ENCODE results near the gene LTBP4. TPM values are rescaled to one million over a fixed set of nuclear protein-coding genes. Genes with fewer than 3 reads are reported as not detected.

LTBP4 gene
- total and polyA plus RNA-seq, 2 donors: 6.0 to 35.6 TPM

DNA sequence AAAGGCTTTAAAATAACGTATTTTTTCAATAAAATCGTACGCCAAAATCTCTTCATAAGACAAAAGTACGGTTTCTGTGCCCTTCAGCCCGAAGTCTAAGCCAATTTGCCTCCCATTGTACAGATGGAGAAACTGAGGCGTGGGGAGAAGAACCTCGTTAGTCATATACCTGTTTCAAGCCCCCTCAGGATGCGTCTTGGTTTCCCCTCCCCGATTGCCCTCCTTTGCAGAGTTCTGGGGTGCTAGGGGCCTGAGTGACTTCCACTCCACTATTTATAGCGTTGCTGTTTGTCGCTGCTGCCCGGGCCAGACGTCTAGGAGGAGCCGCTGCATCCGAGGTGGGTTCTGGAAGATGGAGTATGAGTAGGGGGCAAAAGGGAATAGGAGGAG is 2.3 kb upstream of the LTBP4 start:
- DNase-seq (ENCODE audit: low read depth in 6 of 9, low spot score in 9 of 9): no peak
- 10% methylated on average over 15 of the region's 15 CpGs for WGBS
- Histone ChIP-seq H3K4me3 (ENCODE audit: low read length in 2 of 2) (no peak overlapping the region), H3K27ac (ENCODE audit: low read depth in 1 of 2, low read length in 1 of 2) (no peak overlapping the region), H3K27me3 (ENCODE audit: control insufficient read depth in 2 of 2, insufficient read depth in 1 of 2, low read length in 1 of 2) (peaks cover 68 to 94% of the 10 kb centered on the region in 2 donors), H3K4me1 (ENCODE audit: control insufficient read depth in 2 of 2, insufficient read depth in 2 of 2, low read length in 2 of 2) (peaks cover 4 to 60% of the 10 kb centered on the region in 2 donors), H3K9me3 (ENCODE audit: control insufficient read depth in 2 of 2, insufficient read depth in 1 of 2, low read length in 1 of 2) (peaks cover 0 to 22% of the 10 kb centered on the region in 2 donors), H3K36me3 (ENCODE audit: control insufficient read depth in 2 of 2, insufficient read depth in 2 of 2, low read length in 1 of 2) (no peaks in the 10 kb centered on the region)

DNA sequence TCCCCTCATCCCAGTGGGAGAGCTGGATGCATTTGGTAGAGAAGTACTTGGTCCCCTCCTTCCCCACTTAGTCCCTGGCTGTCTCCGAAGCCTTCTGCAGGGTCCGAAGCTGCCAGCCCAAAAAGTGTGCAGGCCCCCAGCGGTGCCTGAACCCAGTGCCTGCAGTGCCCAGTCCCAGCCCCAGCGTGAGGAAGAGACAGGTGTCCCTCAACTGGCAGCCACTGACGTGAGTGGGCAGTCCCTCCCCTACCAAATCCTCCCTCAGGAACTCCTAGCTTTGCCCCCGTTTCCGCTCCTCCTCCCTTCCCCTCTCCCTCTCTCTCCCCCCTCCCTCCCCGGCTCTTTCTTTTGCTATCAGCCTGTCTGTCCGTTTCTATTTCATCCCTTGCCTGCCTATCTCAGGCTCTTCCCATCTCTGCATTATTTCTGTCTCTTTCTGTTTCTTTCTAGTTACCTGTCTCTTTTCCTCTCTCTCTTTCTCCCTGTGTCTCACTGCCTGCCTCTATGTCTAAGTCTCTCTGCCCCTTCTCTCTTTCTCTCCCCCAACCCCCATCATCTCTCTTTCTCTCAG is 1.8 kb upstream of the LTBP4 start:
- Histone ChIP-seq H3K27me3 (ENCODE audit: control insufficient read depth in 2 of 2, insufficient read depth in 1 of 2, low read length in 1 of 2) (peaks cover 69 to 98% of the 10 kb centered on the region in 2 donors), H3K4me1 (ENCODE audit: control insufficient read depth in 2 of 2, insufficient read depth in 2 of 2, low read length in 2 of 2) (peaks cover 6 to 60% of the 10 kb centered on the region in 2 donors), H3K9me3 (ENCODE audit: control insufficient read depth in 2 of 2, insufficient read depth in 1 of 2, low read length in 1 of 2) (peaks cover 0 to 25% of the 10 kb centered on the region in 2 donors), H3K4me3 (ENCODE audit: low read length in 2 of 2) (no peak overlapping the region), H3K27ac (ENCODE audit: low read depth in 1 of 2, low read length in 1 of 2) (no peak overlapping the region), H3K36me3 (ENCODE audit: control insufficient read depth in 2 of 2, insufficient read depth in 2 of 2, low read length in 1 of 2) (no peaks in the 10 kb centered on the region)
- 3% methylated on average over 9 of the region's 9 CpGs for WGBS
- DNase-seq (ENCODE audit: low read depth in 6 of 9, low spot score in 9 of 9): no peak

GRCh38 chr19:40599902-40600569 is 1.1 kb upstream of the LTBP4 start:
- Histone ChIP-seq H3K36me3 (ENCODE audit: control insufficient read depth in 2 of 2, insufficient read depth in 2 of 2, low read length in 1 of 2) (no peaks in the 10 kb centered on the region), H3K9me3 (ENCODE audit: control insufficient read depth in 2 of 2, insufficient read depth in 1 of 2, low read length in 1 of 2) (peaks cover 0 to 31% of the 10 kb centered on the region in 2 donors), H3K27ac (ENCODE audit: low read depth in 1 of 2, low read length in 1 of 2) (no peak overlapping the region), H3K27me3 (ENCODE audit: control insufficient read depth in 2 of 2, insufficient read depth in 1 of 2, low read length in 1 of 2) (peaks cover 75 to 98% of the 10 kb centered on the region in 2 donors), H3K4me1 (ENCODE audit: control insufficient read depth in 2 of 2, insufficient read depth in 2 of 2, low read length in 2 of 2) (peaks cover 12 to 64% of the 10 kb centered on the region in 2 donors), H3K4me3 (ENCODE audit: low read length in 2 of 2) (no peak overlapping the region)
- DNase-seq (ENCODE audit: low read depth in 6 of 9, low spot score in 9 of 9): no peak
- 2% methylated on average over 43 of the region's 43 CpGs for WGBS

DNA sequence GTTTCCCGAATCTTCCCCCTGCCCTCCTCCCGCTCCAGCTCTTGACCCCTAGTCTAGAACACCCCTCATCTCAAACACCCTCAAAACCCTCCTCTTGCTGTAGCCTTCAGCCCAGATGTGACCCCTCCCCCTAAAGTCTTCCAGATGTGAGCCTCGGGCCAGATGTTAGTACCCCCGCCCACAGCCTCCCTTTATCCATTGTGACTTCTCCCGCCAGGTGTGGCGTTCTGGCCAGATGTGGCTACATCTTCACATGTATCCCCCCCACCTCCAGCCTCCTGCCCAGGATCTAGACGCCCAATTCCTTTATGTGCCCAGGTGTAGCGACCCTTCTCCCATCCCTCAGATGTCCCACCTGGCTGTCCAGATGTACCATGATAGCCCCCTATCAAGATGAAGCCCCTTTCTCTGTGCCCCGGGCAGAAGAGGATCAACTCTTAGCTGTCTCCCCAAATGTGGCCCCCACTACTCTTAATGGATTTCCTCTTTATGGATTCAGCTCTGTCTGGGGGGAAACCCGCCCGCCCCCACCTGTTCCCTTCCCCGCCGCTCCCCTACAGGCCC is 517 bp upstream of the LTBP4 start:
- Histone ChIP-seq H3K4me3 (ENCODE audit: low read length in 2 of 2) (no peak overlapping the region), H3K27me3 (ENCODE audit: control insufficient read depth in 2 of 2, insufficient read depth in 1 of 2, low read length in 1 of 2) (peaks cover 73 to 98% of the 10 kb centered on the region in 2 donors), H3K9me3 (ENCODE audit: control insufficient read depth in 2 of 2, insufficient read depth in 1 of 2, low read length in 1 of 2) (peaks cover 0 to 33% of the 10 kb centered on the region in 2 donors), H3K4me1 (ENCODE audit: control insufficient read depth in 2 of 2, insufficient read depth in 2 of 2, low read length in 2 of 2) (peaks cover 17 to 69% of the 10 kb centered on the region in 2 donors), H3K27ac (ENCODE audit: low read depth in 1 of 2, low read length in 1 of 2) (no peak overlapping the region), H3K36me3 (ENCODE audit: control insufficient read depth in 2 of 2, insufficient read depth in 2 of 2, low read length in 1 of 2) (no peaks in the 10 kb centered on the region)
- no peak for DNase-seq (ENCODE audit: low read depth in 6 of 9, low spot score in 9 of 9)
- 10% methylated on average over 13 of the region's 13 CpGs for WGBS

DNA sequence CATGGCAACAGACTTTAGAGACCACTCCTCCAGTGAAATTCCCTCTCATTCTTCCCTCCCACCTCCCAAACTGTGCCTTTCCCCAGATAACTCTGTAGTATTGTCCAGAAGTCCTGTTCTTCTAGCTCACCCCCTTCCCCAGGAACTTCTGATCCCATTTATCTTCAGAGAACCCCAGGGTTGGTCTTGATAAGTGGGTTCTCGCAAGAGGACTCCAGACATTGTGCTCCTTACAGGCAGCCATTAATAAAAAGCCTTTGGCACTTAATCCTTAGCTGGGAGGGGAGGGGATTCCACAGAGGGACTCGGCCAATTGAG is 1.9 kb downstream of the LTBP4 start:
- peak overlapping the region in 1 of 2 donors; percentile 32 for H3K27ac ChIP-seq (ENCODE audit: low read depth in 1 of 2, low read length in 1 of 2)
- no peak for DNase-seq (ENCODE audit: low read depth in 6 of 9, low spot score in 9 of 9)
- peaks cover 71 to 99% of the 10 kb centered on the region in 2 donors for H3K27me3 ChIP-seq (ENCODE audit: control insufficient read depth in 2 of 2, insufficient read depth in 1 of 2, low read length in 1 of 2)
- WGBS: 89% methylated on average over 2 of the region's 2 CpGs
- peaks cover 18 to 77% of the 10 kb centered on the region in 2 donors for H3K4me1 ChIP-seq (ENCODE audit: control insufficient read depth in 2 of 2, insufficient read depth in 2 of 2, low read length in 2 of 2)
- H3K36me3 ChIP-seq (ENCODE audit: control insufficient read depth in 2 of 2, insufficient read depth in 2 of 2, low read length in 1 of 2): no peaks in the 10 kb centered on the region
- H3K9me3 ChIP-seq (ENCODE audit: control insufficient read depth in 2 of 2, insufficient read depth in 1 of 2, low read length in 1 of 2): peaks cover 0 to 33% of the 10 kb centered on the region in 2 donors
- H3K4me3 ChIP-seq (ENCODE audit: low read length in 2 of 2): no peak overlapping the region

DNA sequence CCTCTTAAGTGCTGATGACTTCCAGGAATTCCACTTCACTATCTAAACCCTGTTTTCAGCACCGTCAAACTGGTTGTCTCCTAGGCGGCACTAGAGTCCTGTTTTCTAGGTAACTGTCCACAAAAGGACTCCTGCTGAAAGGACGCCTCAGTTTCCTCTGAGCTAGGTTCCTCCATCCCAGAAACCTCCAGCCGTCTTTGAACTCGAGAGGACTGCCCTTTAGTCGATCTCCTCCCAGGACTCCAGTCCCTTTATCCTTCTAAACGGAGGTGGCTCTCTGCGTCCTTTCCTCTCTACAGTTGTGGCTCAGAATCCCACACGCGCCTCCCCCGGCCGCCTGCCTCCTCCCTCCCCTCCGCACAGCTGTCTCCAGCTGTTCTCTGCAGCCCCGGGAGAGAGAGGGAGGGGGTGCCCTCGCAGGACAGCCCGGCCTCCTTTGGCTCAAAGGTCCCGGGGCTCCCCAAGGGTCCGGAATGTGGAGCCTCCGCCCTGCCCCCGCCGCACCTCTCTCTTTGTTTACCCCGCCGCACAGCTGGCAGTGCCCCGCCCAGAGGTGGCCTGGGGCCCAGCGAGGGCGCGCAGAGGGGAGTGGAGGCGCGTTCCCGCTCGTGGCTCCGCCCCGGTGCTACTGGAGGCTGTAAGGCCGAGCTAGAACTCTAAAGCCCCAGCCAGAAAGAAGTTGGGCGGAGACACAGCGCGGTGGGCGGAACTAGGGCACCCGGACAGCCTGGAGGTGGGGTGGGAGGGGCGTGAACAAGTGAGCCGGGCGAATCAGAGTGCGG is 2.4 kb downstream of the LTBP4 start:
- H3K36me3 ChIP-seq (ENCODE audit: control insufficient read depth in 2 of 2, insufficient read depth in 2 of 2, low read length in 1 of 2): no peaks in the 10 kb centered on the region
- H3K4me1 ChIP-seq (ENCODE audit: control insufficient read depth in 2 of 2, insufficient read depth in 2 of 2, low read length in 2 of 2): peaks cover 18 to 72% of the 10 kb centered on the region in 2 donors
- H3K27me3 ChIP-seq (ENCODE audit: control insufficient read depth in 2 of 2, insufficient read depth in 1 of 2, low read length in 1 of 2): peaks cover 66 to 99% of the 10 kb centered on the region in 2 donors
- WGBS: 7% methylated on average over 43 of the region's 43 CpGs
- peak overlapping the region; percentile 32 to 57 for H3K27ac ChIP-seq (ENCODE audit: low read depth in 1 of 2, low read length in 1 of 2)
- peaks cover 0 to 27% of the 10 kb centered on the region in 2 donors for H3K9me3 ChIP-seq (ENCODE audit: control insufficient read depth in 2 of 2, insufficient read depth in 1 of 2, low read length in 1 of 2)
- H3K4me3 ChIP-seq (ENCODE audit: low read length in 2 of 2): peak overlapping the region; percentile 33 to 34
- peak; percentile 84 to 96 (median 92) for DNase-seq (ENCODE audit: low read depth in 6 of 9, low spot score in 9 of 9)

- Histone ChIP-seq H3K27me3 (ENCODE audit: control insufficient read depth in 2 of 2, insufficient read depth in 1 of 2, low read length in 1 of 2) (peaks cover 59 to 99% of the 10 kb centered on the region in 2 donors), H3K4me3 (ENCODE audit: low read length in 2 of 2) (peak overlapping the region; percentile 33 to 34), H3K4me1 (ENCODE audit: control insufficient read depth in 2 of 2, insufficient read depth in 2 of 2, low read length in 2 of 2) (peaks cover 23 to 71% of the 10 kb centered on the region in 2 donors), H3K27ac (ENCODE audit: low read depth in 1 of 2, low read length in 1 of 2) (peak overlapping the region in 1 of 2 donors; percentile 32), H3K9me3 (ENCODE audit: control insufficient read depth in 2 of 2, insufficient read depth in 1 of 2, low read length in 1 of 2) (peaks cover 0 to 22% of the 10 kb centered on the region in 2 donors), H3K36me3 (ENCODE audit: control insufficient read depth in 2 of 2, insufficient read depth in 2 of 2, low read length in 1 of 2) (no peaks in the 10 kb centered on the region)
- 9% methylated on average over 18 of the region's 18 CpGs for WGBS
- DNase-seq (ENCODE audit: low read depth in 6 of 9, low spot score in 9 of 9): no peak
Measured at GRCh38 chr19:40604171-40604646, 3.0 kb downstream of the LTBP4 start.

DNA sequence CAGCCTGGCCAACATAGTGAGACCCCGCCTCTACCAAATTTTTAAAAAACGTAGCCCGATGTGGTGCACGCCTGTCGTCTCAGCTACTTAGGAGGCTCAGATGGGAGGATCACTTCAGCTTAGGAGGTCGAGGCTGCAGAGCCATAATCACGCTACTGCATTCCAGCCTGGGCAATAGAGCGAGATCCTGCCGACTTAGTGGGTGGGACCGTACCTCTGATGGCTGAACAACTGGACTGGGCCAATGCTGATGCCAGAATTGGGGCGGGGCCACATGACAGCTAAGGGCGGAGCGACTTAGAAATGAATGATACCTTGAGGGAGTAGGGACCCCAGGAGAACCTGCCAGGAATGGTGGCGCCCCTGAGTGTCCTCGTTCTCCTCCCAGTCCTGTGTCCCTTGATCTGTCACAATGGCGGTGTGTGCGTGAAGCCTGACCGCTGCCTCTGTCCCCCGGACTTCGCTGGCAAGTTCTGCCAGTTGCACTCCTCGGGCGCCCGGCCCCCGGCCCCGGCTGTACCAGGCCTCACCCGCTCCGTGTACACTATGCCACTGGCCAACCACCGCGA is 3.6 kb downstream of the LTBP4 start:
- Histone ChIP-seq H3K36me3 (ENCODE audit: control insufficient read depth in 2 of 2, insufficient read depth in 2 of 2, low read length in 1 of 2) (no peaks in the 10 kb centered on the region), H3K4me3 (ENCODE audit: low read length in 2 of 2) (peak overlapping the region; percentile 35 to 39), H3K9me3 (ENCODE audit: control insufficient read depth in 2 of 2, insufficient read depth in 1 of 2, low read length in 1 of 2) (peaks cover 0 to 19% of the 10 kb centered on the region in 2 donors), H3K4me1 (ENCODE audit: control insufficient read depth in 2 of 2, insufficient read depth in 2 of 2, low read length in 2 of 2) (peaks cover 28 to 71% of the 10 kb centered on the region in 2 donors), H3K27me3 (ENCODE audit: control insufficient read depth in 2 of 2, insufficient read depth in 1 of 2, low read length in 1 of 2) (peaks cover 59 to 99% of the 10 kb centered on the region in 2 donors), H3K27ac (ENCODE audit: low read depth in 1 of 2, low read length in 1 of 2) (peak overlapping the region in 1 of 2 donors; percentile 58)
- DNase-seq (ENCODE audit: low read depth in 6 of 9, low spot score in 9 of 9): no peak
- WGBS: 27% methylated on average over 29 of the region's 29 CpGs

Measured in thymus (tissue), 11 donors.